Activated gamma-delta T cell (primary cell): ENCODE measurements around the gene LSS.

Experiments
- DNase-seq: peaks from one replicate; lab custom pipeline; 2025; lab: John Stamatoyannopoulos, UW

The LSS gene

GRCh38 chr21:46138383-46138970 lies 90.1 kb downstream of the LSS start:
- DNase-seq = no peak
